Loucy (cell line): ENCODE data around the gene MUCL1.

Source experiments
- CTCF ChIP-seq: fragments of 200-600 bp; sonication (generic); conservative IDR thresholded peaks from 2 replicates; pipeline ENCODE4 v1.5.1; 2014; ENCODE audit warnings: mild to moderate bottlenecking, antibody characterized with exemption, low read length
- EZH2phosphoT487 ChIP-seq: fragments of 200-600 bp; IDR thresholded peaks from 2 replicates; pipeline ENCODE4 v1.6.1; 2018; ENCODE audit warnings: antibody characterized with exemption, mild to moderate bottlenecking, moderate library complexity, borderline replicate concordance

- TF ChIP-seq CTCF (no peak), EZH2phosphoT487 (no peak)
Observed at GRCh38 chr12:54857406-54857805, 3.1 kb downstream of the MUCL1 start.
